Measurements from ENCODE around the gene LRWD1.
"Not testable (repeated sequence)": the region's sequence is repeated elsewhere in the genome, so short reads cannot be mapped to it uniquely, and the experiment has no call there.

Gene LRWD1

GRCh38 chr7:102469351-102469971 lies 4.7 kb downstream of the LRWD1 start:
- DNase-seq, result no peak

GRCh38 chr7:102469972-102470825 lies 5.4 kb downstream of the LRWD1 start:
- no peak for DNase-seq

GRCh38 chr7:102471791-102472125 lies 7.0 kb downstream of the LRWD1 start:
- DNase-seq, result no peak

GRCh38 chr7:102472126-102473041 lies 7.6 kb downstream of the LRWD1 start:
- DNase-seq, result no peak

GRCh38 chr7:102473271-102473991 lies 8.6 kb downstream of the LRWD1 start:
- no peak for DNase-seq

GRCh38 chr7:102474116-102474515 lies 9.3 kb downstream of the LRWD1 start:
- not testable (repeated sequence) for DNase-seq

- DNase-seq, result not testable (repeated sequence)
Measured at GRCh38 chr7:102474736-102475435, 10.1 kb downstream of the LRWD1 start.

- DNase-seq, result not testable (repeated sequence)
Measured at GRCh38 chr7:102478314-102479208, 13.8 kb downstream of the LRWD1 start, which contains the start of gene POLR2J. Gene POLR2J (minus strand): TSS chr7:102478922. CDS start chr7:102478860, 62 bp downstream.

GRCh38 chr7:102479209-102479584 lies 14.4 kb downstream of the LRWD1 start:
- DNase-seq, result not testable (repeated sequence)

GRCh38 chr7:102479982-102480637 lies 15.3 kb downstream of the LRWD1 start:
- not testable (repeated sequence) for DNase-seq

- DNase-seq, result not testable (repeated sequence)
Measured at GRCh38 chr7:102481962-102482361, 17.2 kb downstream of the LRWD1 start.

GRCh38 chr7:102484317-102484716 lies 19.5 kb downstream of the LRWD1 start:
- not testable (repeated sequence) for DNase-seq

GRCh38 chr7:102490529-102491075 lies 25.8 kb downstream of the LRWD1 start:
- DNase-seq, result not testable (repeated sequence)

- not testable (repeated sequence) for DNase-seq
Measured at GRCh38 chr7:102493220-102493935, 28.6 kb downstream of the LRWD1 start.

- DNase-seq, result not testable (repeated sequence)
Measured at GRCh38 chr7:102494026-102494425, 29.2 kb downstream of the LRWD1 start.

- not testable (repeated sequence) for DNase-seq
Measured at GRCh38 chr7:102494473-102495149, 29.8 kb downstream of the LRWD1 start.

- not testable (repeated sequence) for DNase-seq
Measured at GRCh38 chr7:102496861-102497260, 32.1 kb downstream of the LRWD1 start.

- not testable (repeated sequence) for DNase-seq
Measured at GRCh38 chr7:102497308-102497707, 32.5 kb downstream of the LRWD1 start.
